GM18502 (cell line): ENCODE results near the gene BAHCC1.

Experiments
- ATAC-seq: cut with Tn5 transposase; IDR thresholded peaks from one replicate; pipeline ENCODE4 v1.9.1; 2021; ENCODE audit warnings: mild to moderate bottlenecking; ENCODE audit not compliant: unreplicated experiment, poor library complexity

The BAHCC1 gene

DNA sequence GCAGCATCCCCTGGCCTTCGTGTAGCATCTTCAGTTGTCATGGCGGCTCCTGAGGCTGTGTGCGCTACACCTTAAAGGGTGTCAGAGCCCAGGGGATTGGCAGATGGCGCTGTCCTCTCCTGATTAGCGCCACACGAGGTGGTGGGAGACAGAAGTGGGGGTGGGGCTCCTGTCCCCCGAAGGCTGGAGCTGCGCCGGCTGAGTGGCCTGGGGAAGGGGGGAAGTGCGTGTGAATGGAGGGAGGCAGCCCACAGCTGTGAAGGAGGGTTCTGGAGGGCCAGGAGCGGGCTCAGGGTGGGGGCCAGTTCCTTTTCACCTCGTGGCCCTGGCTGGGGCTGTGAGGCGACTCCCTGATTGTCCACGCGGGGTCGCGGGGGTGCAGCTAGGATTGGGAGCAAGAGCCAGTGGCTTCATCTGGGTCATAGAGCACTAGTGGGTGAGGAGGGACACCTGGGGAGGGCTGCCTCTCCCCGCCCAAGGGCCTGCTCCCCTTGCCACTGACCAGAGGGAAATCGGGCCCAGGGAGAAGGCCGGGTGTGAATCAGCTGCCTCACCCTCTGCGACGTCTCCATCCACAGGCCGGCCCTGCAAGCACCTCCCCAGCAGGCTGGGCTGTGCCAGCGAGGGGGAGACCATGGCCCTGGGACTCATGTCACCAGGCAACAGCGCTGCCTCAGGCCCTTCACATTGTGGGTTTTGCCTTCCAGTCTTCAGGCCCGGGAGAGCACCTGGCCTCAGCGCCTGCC, 14.1 kb downstream of the BAHCC1 start:
- ATAC-seq = no peak

GRCh38 chr17:81410852-81411251, 15.6 kb downstream of the BAHCC1 start:
- ATAC-seq = no peak

DNA sequence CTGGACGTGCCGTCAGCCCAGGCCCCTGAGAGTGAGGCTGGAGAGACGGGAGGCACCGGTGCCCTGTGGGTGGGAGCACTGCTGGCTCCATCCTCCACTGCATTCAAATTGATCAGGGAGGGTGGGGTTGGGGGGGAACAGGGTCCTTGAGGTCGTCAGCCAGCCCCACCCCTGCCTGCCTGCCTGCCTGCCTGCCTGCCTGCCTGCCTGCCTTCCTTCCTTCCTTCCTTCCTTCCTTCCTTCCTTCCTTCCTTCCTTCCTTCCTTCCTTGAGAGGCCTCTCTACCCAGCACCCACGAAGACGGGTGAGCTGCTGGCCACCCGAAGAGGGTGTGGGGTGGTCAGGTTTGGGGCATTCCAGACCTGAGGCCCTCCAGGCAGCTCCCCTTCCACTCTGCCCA, 16.0 kb downstream of the BAHCC1 start:
- no peak for ATAC-seq

DNA sequence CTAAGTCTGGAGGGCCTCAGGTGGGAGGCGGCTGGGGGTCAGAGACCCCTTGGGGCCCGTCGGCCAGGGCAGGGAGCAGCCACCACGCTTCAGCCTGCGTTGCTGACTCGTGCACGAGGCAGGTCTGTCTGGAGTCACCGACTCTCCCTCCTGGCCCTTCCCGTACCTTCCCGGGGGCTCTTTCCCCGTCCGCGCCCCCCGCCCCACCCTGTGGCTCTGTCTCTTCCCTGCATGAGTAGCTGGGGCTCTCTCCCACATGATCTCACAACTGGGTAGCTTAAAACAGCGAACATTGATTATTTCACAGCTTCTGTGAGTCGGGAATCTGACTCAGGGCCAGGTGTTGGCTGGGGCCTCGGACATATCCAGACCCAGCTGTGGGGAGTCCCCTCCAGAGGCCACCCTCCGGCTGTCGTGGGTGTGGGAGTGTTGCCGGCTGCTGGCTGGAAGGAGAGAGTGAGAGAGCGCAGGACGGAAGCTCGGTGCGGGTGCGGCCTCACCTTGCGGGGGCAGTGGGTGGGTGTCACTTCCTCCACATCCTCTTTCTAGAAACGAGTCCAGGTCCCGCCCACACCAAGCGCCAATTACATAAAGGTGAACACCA, 17.3 kb downstream of the BAHCC1 start:
- no peak for ATAC-seq

- ATAC-seq = no peak
Measured at GRCh38 chr17:81413497-81414135, 18.4 kb downstream of the BAHCC1 start.

GRCh38 chr17:81414756-81415516, 19.7 kb downstream of the BAHCC1 start:
- no peak for ATAC-seq

GRCh38 chr17:81415681-81416080, 20.4 kb downstream of the BAHCC1 start:
- no peak for ATAC-seq

- no peak for ATAC-seq
Measured at GRCh38 chr17:81416612-81417011, 21.4 kb downstream of the BAHCC1 start.

GRCh38 chr17:81417049-81417878, 22.0 kb downstream of the BAHCC1 start:
- ATAC-seq = no peak

DNA sequence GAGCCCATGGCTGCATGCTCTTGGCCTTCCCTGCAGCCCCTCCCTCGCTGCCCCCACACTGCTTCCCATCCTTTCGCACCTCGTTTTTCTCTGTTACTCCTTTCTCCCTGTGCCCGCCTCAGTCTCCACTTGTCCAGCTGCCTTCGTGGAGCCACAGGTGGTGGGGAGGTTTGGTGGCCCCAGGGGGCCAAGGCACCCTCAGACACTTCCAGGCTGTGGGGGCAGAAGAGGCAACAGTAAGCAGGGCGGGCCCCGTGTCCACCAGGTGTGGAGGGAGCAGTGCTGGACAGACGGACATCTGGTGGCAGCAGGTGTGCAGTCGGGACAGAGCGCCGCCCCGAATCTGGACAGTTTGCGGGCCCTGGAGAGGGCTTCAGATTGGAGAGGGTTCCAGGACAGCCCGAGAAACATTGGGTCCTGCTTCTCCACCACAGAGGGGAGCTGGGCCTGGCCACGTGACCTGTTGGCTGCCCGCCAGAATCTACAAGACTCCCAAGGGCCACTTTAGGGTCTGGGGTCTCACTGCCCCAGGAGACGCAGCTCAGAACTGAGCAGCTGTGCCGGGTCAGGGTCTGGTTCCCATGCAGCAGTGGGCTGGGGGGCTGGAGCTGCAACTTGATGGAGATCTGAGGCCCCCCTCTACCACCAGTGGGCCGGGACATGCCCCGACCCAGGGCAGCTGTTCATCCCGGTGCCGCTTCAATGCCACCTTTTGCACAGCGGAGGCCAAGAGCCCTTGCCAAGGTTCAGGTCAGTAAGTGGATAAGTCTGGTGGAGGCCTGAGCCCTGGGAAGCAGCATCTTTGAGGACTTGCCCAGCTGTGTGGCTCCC, 22.8 kb downstream of the BAHCC1 start:
- no peak for ATAC-seq

DNA sequence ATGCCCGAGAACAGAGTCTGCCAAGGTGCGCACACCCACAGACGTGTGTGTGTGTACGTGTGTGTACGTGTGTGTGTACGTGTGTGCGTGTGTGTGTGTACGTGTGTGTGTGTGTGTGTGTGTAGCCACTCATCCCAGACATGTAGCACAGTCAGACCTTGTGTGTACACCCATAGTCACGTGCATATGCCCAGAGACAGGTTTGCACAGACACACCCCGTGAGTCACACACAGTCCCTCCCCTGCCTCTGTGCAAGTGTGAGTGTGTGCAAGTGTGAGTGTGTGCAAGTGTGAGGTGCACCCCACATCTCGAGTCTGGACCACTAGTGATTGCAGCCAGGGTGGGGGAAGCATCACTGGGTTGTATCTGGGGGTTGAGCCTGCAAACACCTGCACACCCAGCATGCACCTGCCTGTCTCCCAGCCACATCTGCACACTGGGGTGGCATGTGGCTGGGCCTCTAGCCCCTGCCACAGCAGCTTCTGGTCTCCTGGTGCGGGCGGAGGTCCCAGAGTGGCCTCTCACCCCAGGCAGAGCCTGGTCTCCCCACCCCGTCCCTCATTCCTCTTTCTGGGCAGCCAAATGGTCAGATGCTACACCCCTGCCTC, 23.6 kb downstream of the BAHCC1 start:
- no peak for ATAC-seq

DNA sequence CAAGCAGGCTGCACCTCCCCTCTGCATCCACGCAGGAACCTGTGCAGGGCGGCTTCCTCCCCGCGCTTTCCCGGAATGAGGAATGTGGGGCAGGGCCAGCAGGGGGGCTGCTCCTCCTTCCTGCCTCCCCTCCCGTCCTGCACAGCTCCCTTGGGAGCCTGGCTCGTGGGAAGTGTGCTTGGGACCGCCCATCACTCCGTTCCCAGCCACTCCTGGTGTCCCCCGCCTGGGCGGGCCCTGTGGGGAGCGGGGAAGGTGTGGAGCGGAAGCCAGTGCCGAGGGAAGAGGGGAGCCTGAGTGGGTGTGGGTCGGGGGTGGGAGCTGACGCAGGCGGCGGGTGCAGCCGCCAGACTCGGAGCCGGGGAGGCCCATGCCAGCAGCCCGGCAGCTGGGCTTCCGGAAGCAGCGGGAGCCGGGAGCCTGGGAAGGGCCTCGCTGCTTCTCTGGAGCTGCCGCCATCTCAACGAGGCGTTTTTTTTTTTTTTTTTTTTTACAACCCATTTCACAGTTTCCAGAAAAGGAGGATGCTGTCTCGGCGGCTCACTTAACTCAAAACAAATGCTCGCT, 24.1 kb downstream of the BAHCC1 start:
- no peak for ATAC-seq

- ATAC-seq = no peak
Measured at GRCh38 chr17:81419886-81420768, 24.9 kb downstream of the BAHCC1 start.

GRCh38 chr17:81420769-81421462, 25.7 kb downstream of the BAHCC1 start:
- no peak for ATAC-seq

DNA sequence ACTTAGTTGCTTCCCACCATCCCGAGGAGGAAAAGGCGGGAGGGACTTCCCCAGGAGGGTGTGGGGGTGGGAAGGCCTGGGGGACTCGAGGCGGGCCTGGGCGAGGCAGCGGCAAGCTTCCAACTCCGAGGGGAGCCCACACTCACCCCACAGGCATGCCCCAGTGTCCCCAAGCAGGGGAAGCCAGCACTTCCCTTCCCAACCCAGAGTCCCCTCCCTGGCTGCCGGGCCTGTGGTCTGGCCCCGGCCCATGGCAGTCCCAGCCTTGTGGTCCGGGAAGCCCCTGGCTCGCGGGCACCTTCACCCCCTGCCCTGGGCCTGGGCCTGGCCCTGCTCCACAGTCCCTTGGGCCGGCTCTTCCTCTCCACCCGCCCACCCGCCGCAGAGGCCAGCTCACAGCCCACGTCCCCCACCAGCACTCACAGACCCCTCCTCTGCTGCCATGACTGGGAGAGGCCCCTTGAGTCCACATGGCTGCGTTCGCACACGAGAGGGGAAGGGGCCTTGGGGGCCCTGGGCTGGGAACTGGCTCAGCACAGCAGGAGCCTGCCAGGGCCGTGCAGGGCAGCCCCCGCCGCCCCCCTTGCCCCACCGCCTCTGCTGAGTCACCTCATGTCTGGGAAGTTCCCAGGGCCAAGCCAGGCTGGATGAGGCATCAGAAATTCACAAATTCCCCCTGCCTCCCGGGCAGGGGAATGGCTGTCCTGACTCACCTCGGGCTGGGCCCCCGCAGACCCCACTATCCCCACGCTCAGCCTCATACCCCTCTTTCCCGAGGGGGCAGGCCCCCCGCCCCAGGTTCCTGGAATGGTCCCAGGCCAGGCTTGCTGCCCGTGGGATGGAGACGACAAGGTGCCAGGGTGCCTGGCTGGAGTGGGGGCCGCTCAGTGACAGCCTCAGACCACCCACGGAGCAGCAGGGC, 27.8 kb downstream of the BAHCC1 start:
- ATAC-seq = no peak

- no peak for ATAC-seq
Measured at GRCh38 chr17:81423698-81424071, 28.4 kb downstream of the BAHCC1 start.
